PC-9 (cell line): ENCODE data around the gene PDS5B. TPM values are rescaled to one million over a fixed set of nuclear protein-coding genes. Genes with fewer than 3 reads are reported as not detected.

Experiments
- BruUV-seq: library from RNA; stranded (reverse); fragments of 400-500 nt; replicated peaks from 2 replicates; lab custom pipeline; 2021; lab: Mats Ljungman, UMichigan
- CTCF ChIA-PET: fragments of 300-600 bp; sonication (Branson Sonifier 250); formaldehyde crosslinking; loops from one replicate; lab custom pipeline; 2022; ENCODE audit warnings: antibody characterized with exemption; lab: Charles Lee
- POLR2A ChIA-PET: fragments of 300-600 bp; sonication (Branson Sonifier 250); formaldehyde crosslinking; loops from one replicate; lab custom pipeline; 2022; ENCODE audit warnings: antibody characterized with exemption; ENCODE audit not compliant: unreplicated experiment; lab: Charles Lee
- DNase-seq, 2 experiments: peaks; one replicate each; pipeline versions ENCODE4 v3.0.0 to v3.0.0-alpha.2; 2015 to 2022; ENCODE audit warnings: mixed read lengths in 1 of 2
- H2AFZ ChIP-seq: fragments of 200-600 bp; sonication (generic); 2 replicates; pipeline ENCODE4 v1.8.1; 2017; ENCODE audit warnings: antibody characterized with exemption
- H3F3A ChIP-seq: fragments of 200-600 bp; sonication (generic); 2 replicates; pipeline ENCODE4 v1.8.1; 2017; ENCODE audit warnings: antibody characterized with exemption, mild to moderate bottlenecking, low read depth; ENCODE audit not compliant: insufficient read depth
- H3K27ac ChIP-seq: fragments of 200-600 bp; sonication (generic); 2 replicates; pipeline ENCODE4 v1.6.1; 2016; ENCODE audit warnings: mixed run types
- H3K27me3 ChIP-seq: fragments of 200-600 bp; sonication (generic); 2 replicates; pipeline ENCODE4 v1.6.1; 2016; ENCODE audit warnings: low read depth, mixed run types; ENCODE audit not compliant: insufficient read depth
- H3K36me3 ChIP-seq: fragments of 200-600 bp; sonication (generic); 2 replicates; pipeline ENCODE4 v1.6.1; 2016; ENCODE audit warnings: low read depth, mixed run types
- H3K4me1 ChIP-seq: fragments of 200-600 bp; sonication (generic); replicated peaks from 2 replicates; pipeline ENCODE4 v1.6.1; 2016; ENCODE audit warnings: mixed run types; ENCODE audit not compliant: insufficient read depth
- H3K4me2 ChIP-seq: fragments of 200-600 bp; sonication (generic); 2 replicates; pipeline ENCODE4 v1.6.1; 2017; ENCODE audit warnings: mixed run types
- H3K4me3 ChIP-seq: fragments of 200-600 bp; sonication (generic); 2 replicates; pipeline ENCODE4 v1.6.1; 2016; ENCODE audit warnings: mixed run types
- H3K79me2 ChIP-seq: fragments of 200-600 bp; sonication (generic); 2 replicates; pipeline ENCODE4 v1.6.1; 2017; ENCODE audit warnings: low read depth, mixed run types
- H3K9me2 ChIP-seq: fragments of 200-600 bp; sonication (generic); 2 replicates; pipeline ENCODE4 v1.8.1; 2017; ENCODE audit warnings: mild to moderate bottlenecking; ENCODE audit not compliant: insufficient read depth
- H3K9me3 ChIP-seq: fragments of 200-600 bp; sonication (generic); 2 replicates; pipeline ENCODE4 v1.8.1; 2016; ENCODE audit warnings: low read depth; ENCODE audit not compliant: insufficient read depth
- H4K20me1 ChIP-seq: fragments of 200-600 bp; sonication (generic); 2 replicates; pipeline ENCODE4 v1.8.1; 2017; ENCODE audit not compliant: insufficient read depth
- EZH2 ChIP-seq: fragments of 200-600 bp; sonication (generic); IDR thresholded peaks from 2 replicates; pipeline ENCODE4 v1.8.0; 2017; ENCODE audit warnings: antibody characterized with exemption, low read depth
- intact Hi-C: fragments of 100-400 bp; cut with micrococcal nuclease; formaldehyde crosslinking; loops from one replicate; pipeline ENCODE4 v1.10.0; 2022; ENCODE audit not compliant: unreplicated experiment
- total RNA-seq: library from RNA; stranded (reverse); gene quantifications from 2 replicates; pipeline ENCODE4 v1.2.3, GENCODE V29; 2021
- TF ChIP-seq, protein P1 (sequence below): fragments of 200-600 bp; sonication (generic); conservative IDR thresholded peaks from 2 replicates; pipeline ENCODE4 v1.6.1; 2017; ENCODE audit warnings: mixed run types, antibody characterized with exemption, mild to moderate bottlenecking, moderate library complexity

PDS5B gene
- total RNA-seq, 1 experiment from 2014 or later: 37.6 TPM

DNA sequence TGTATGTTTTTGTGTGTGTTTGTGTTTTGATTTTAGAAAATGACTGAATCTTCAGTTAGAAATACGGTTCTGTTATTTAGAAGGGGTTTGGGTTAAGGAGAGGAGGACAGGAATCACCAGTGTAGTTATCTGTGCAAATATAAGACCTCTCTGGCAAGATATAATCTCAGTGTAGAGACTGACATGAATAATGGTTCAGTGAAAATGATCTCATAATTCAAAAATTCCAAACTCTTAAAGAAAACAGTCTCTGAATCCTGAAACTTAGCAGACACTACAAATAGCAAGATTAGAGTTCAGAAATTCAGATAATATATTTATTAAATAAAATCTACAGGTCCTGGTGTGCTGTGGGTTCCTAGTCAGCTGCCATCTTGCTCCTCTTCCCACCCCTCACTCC, 73.5 kb downstream of the PDS5B start:
- no peaks in the 10 kb centered on the region for H3K9me2 ChIP-seq
- H2AFZ ChIP-seq: no peak overlapping the region
- no peak overlapping the region for H3K4me3 ChIP-seq
- peaks cover 11% of the 10 kb centered on the region; the same call in 1 of the 2 replicates for H3F3A ChIP-seq
- H3K27ac ChIP-seq: no peak overlapping the region
- DNase-seq: no peak
- intact Hi-C loops: no loop called here
- TF ChIP-seq, protein P1, sequence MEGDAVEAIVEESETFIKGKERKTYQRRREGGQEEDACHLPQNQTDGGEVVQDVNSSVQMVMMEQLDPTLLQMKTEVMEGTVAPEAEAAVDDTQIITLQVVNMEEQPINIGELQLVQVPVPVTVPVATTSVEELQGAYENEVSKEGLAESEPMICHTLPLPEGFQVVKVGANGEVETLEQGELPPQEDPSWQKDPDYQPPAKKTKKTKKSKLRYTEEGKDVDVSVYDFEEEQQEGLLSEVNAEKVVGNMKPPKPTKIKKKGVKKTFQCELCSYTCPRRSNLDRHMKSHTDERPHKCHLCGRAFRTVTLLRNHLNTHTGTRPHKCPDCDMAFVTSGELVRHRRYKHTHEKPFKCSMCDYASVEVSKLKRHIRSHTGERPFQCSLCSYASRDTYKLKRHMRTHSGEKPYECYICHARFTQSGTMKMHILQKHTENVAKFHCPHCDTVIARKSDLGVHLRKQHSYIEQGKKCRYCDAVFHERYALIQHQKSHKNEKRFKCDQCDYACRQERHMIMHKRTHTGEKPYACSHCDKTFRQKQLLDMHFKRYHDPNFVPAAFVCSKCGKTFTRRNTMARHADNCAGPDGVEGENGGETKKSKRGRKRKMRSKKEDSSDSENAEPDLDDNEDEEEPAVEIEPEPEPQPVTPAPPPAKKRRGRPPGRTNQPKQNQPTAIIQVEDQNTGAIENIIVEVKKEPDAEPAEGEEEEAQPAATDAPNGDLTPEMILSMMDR: no peak
- H4K20me1 ChIP-seq: no peaks in the 10 kb centered on the region; the same call in 1 of the 2 replicates
- no TSS peak for BruUV-seq
- 0 out of 2 replicates have a peak, but pooled peaks cover 5% of the 10 kb centered on the region for H3K9me3 ChIP-seq
- ChIA-PET CTCF (no interaction called here), POLR2A (interaction anchor here (0.6 kb wide), 1 partner anchor 466 kb away, joined by 3 read pairs; no protein-coding TSS in a partner anchor)
- peaks cover 12% of the 10 kb centered on the region; the same call in 1 of the 2 replicates for H3K36me3 ChIP-seq
- peaks cover 46% of the 10 kb centered on the region for H3K79me2 ChIP-seq
- no peaks in the 10 kb centered on the region for H3K27me3 ChIP-seq
- H3K4me2 ChIP-seq: no peak overlapping the region
- 0 out of 2 replicates have a peak, but pooled peaks cover 9% of the 10 kb centered on the region for H3K4me1 ChIP-seq

DNA sequence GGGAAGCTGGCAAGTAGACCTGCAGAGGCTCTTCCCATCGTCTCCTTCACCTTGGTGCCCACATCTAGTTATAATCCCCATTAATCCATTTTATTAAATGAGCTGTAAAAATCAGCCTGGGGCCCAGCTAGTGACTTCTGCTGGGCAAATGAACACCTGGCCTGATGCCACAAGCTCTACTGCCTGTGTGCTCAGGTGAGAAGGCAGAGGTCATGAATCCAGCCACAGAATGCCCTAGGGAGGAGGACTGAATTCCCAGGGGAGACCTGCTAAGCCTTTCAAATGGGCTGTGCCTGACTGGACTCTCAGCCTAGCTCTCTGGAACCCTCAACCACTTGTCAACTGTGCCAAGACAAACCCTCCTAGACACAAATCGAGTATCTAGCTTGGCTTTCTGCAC, 74.0 kb downstream of the PDS5B start:
- Histone ChIP-seq H3K4me2 (no peak overlapping the region), H3K79me2 (peaks cover 43% of the 10 kb centered on the region), H3F3A (peaks cover 11% of the 10 kb centered on the region; the same call in 1 of the 2 replicates), H4K20me1 (no peaks in the 10 kb centered on the region; the same call in 1 of the 2 replicates), H3K27me3 (no peaks in the 10 kb centered on the region), H3K9me2 (no peaks in the 10 kb centered on the region), H3K4me3 (no peak overlapping the region), H3K36me3 (peaks cover 12% of the 10 kb centered on the region; the same call in 1 of the 2 replicates), H3K4me1 (0 out of 2 replicates have a peak, but pooled peaks cover 9% of the 10 kb centered on the region), H2AFZ (no peak overlapping the region), H3K9me3 (0 out of 2 replicates have a peak, but pooled peaks cover 5% of the 10 kb centered on the region), H3K27ac (no peak overlapping the region)
- intact Hi-C loops: no loop called here
- DNase-seq: no peak
- TF ChIP-seq, protein P1: no peak
- TF ChIP-seq EZH2: no peak
- CTCF ChIA-PET: no interaction called here
- no TSS peak for BruUV-seq
- POLR2A ChIA-PET: interaction anchor here (0.6 kb wide), 1 partner anchor 466 kb away, joined by 3 read pairs; no protein-coding TSS in a partner anchor

DNA sequence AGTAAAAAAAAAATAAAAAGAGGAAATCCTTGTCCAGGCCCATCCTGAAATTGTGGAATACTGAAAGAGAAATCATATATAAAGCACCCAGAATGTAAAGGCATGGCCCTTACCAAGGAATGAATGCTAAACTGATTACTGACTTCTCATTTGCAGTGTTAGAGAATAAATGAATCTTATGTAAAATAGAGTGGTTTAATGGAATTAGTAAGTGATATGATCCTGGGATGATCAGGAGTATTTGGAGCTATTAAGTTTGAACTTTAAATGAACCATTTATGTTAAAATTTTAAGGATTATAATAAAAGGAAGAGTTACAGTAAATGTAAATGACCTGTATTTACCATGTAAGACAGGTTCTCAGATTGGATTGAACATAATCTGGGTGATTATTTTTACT, 75.4 kb downstream of the PDS5B start:
- no peak for TF ChIP-seq EZH2
- TF ChIP-seq, protein P1: no peak
- peaks cover 7% of the 10 kb centered on the region; the same call in 1 of the 2 replicates for H3F3A ChIP-seq
- H4K20me1 ChIP-seq: no peaks in the 10 kb centered on the region; the same call in 1 of the 2 replicates
- no peaks in the 10 kb centered on the region for H3K9me2 ChIP-seq
- H3K79me2 ChIP-seq: peaks cover 28% of the 10 kb centered on the region
- ChIA-PET CTCF (interaction anchor here (0.7 kb wide), 1 partner anchor 199 kb away, joined by 3 read pairs; no protein-coding TSS in a partner anchor), POLR2A (interaction anchor here (0.7 kb wide), 1 partner anchor 12 kb away, joined by 3 read pairs; no protein-coding TSS in a partner anchor)
- H3K4me3 ChIP-seq: no peak overlapping the region
- H3K9me3 ChIP-seq: 0 out of 2 replicates have a peak, but pooled peaks cover 5% of the 10 kb centered on the region
- no peaks in the 10 kb centered on the region for H3K27me3 ChIP-seq
- BruUV-seq: no TSS peak
- DNase-seq: no peak
- H3K4me2 ChIP-seq: no peak overlapping the region
- 0 out of 2 replicates have a peak, but pooled peaks cover 9% of the 10 kb centered on the region for H3K4me1 ChIP-seq
- H2AFZ ChIP-seq: no peak overlapping the region
- intact Hi-C loops: no loop called here
- peaks cover 12% of the 10 kb centered on the region; the same call in 1 of the 2 replicates for H3K36me3 ChIP-seq
- no peak overlapping the region for H3K27ac ChIP-seq
